GM12878 (cell line): ENCODE measurements around the gene GREB1.

ENCODE experiments used
- SPI1 ChIP-seq: IDR thresholded peaks from 2 replicates; pipeline ENCODE4 v1.6.1; 2011; ENCODE audit warnings: low read depth, mild to moderate bottlenecking, low read length, moderate library complexity, borderline replicate concordance; ENCODE audit not compliant: insufficient read depth
- TF ChIP-seq, protein P1 (sequence below): IDR thresholded peaks from 2 replicates; pipeline ENCODE4 v1.6.1; 2012; ENCODE audit warnings: mild to moderate bottlenecking, low read depth, low read length

DNA sequence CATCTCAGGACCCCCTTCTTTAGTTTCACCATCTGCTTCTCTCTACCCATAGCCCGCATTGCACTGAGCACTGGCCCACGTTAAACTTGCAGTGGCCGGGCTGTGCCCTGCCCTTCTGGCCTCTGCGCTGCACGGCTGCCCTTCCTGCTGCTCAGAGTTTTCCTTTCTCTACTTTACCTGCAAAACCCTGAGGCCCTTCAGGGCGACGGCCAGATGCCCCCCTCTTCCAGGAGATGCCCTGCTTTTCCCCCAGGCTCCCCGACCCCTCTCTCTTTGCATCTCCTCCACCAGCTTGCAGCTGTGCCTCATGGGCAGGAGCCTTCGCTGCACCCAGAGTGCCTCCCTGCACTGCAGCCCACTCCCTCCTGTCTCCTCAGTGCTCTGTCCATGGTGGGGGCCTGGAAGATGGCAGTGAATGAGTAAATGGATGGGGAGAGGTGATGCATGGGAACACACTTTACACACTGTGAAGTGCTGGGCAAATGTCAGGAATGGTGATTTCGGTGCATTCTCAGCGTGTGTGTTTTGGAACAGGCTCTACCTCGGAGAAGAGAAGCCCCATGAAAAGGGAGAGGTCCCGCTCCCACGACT is 82.3 kb downstream of the GREB1 start:
- TF ChIP-seq SPI1: no peak
- TF ChIP-seq, protein P1, sequence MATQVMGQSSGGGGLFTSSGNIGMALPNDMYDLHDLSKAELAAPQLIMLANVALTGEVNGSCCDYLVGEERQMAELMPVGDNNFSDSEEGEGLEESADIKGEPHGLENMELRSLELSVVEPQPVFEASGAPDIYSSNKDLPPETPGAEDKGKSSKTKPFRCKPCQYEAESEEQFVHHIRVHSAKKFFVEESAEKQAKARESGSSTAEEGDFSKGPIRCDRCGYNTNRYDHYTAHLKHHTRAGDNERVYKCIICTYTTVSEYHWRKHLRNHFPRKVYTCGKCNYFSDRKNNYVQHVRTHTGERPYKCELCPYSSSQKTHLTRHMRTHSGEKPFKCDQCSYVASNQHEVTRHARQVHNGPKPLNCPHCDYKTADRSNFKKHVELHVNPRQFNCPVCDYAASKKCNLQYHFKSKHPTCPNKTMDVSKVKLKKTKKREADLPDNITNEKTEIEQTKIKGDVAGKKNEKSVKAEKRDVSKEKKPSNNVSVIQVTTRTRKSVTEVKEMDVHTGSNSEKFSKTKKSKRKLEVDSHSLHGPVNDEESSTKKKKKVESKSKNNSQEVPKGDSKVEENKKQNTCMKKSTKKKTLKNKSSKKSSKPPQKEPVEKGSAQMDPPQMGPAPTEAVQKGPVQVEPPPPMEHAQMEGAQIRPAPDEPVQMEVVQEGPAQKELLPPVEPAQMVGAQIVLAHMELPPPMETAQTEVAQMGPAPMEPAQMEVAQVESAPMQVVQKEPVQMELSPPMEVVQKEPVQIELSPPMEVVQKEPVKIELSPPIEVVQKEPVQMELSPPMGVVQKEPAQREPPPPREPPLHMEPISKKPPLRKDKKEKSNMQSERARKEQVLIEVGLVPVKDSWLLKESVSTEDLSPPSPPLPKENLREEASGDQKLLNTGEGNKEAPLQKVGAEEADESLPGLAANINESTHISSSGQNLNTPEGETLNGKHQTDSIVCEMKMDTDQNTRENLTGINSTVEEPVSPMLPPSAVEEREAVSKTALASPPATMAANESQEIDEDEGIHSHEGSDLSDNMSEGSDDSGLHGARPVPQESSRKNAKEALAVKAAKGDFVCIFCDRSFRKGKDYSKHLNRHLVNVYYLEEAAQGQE: no peak
